Spleen (tissue), 11 donors: ENCODE measurements around the gene BCAR1. TPM values are rescaled to one million over a fixed set of nuclear protein-coding genes. Genes with fewer than 3 reads are reported as not detected.

Experiments used
- DNase-seq: peaks from one replicate; pipeline ENCODE4 v3.0.0-alpha.2; 2020
- H3K27ac ChIP-seq, 8 donors: fragments of 200-600 bp; sonication (generic) in 7 of 8; 1 replicate in 4 of 8; 2 replicates in 4 of 8; pipeline versions ENCODE4 v1.5.0 to v1.8.0; 2016 to 2021; ENCODE audit warnings: inconsistent platforms in 4 of 8, mild to moderate bottlenecking in 4 of 8, moderate library complexity in 1 of 8
- H3K27me3 ChIP-seq, 7 donors: fragments of 200-600 bp; sonication (generic) in 6 of 7; replicated peaks in 1 of 7; 1 replicate in 4 of 7; 2 replicates in 3 of 7; pipeline versions ENCODE4 v1.5.0 to v1.8.0; 2016 to 2021; ENCODE audit warnings: inconsistent platforms in 3 of 7, mild to moderate bottlenecking in 1 of 7
- H3K36me3 ChIP-seq, 6 donors: fragments of 200-600 bp; sonication (generic) in 5 of 6; 1 replicate in 4 of 6; 2 replicates in 2 of 6; pipeline versions ENCODE4 v1.5.0 to v1.8.0; 2016 to 2021; ENCODE audit warnings: inconsistent platforms in 2 of 6
- H3K4me1 ChIP-seq, 6 donors: fragments of 200-600 bp; sonication (generic) in 5 of 6; 1 replicate in 3 of 6; 2 replicates in 3 of 6; pipeline versions ENCODE4 v1.5.0 to v1.8.0; 2016 to 2021; ENCODE audit warnings: inconsistent platforms in 3 of 6
- H3K4me3 ChIP-seq, 8 donors: fragments of 200-600 bp; sonication (generic) in 7 of 8; 1 replicate in 4 of 8; 2 replicates in 4 of 8; pipeline versions ENCODE4 v1.5.0 to v1.8.0; 2016 to 2021; ENCODE audit warnings: inconsistent platforms in 4 of 8, mild to moderate bottlenecking in 4 of 8, moderate library complexity in 2 of 8
- H3K9me3 ChIP-seq, 8 donors: fragments of 200-600 bp; sonication (generic) in 7 of 8; 1 replicate in 4 of 8; 2 replicates in 4 of 8; pipeline versions ENCODE4 v1.5.0 to v1.8.0; 2016 to 2021; ENCODE audit warnings: inconsistent platforms in 4 of 8
- POLR2A ChIP-seq, 3 donors: fragments of 450-650 bp; IDR thresholded peaks; one replicate each; pipeline ENCODE4 v1.5.1; 2017; ENCODE audit warnings: antibody characterized with exemption in 3 of 3, mild to moderate bottlenecking in 1 of 3
- POLR2AphosphoS5 ChIP-seq, 3 donors: sonication (generic); formaldehyde crosslinking; IDR thresholded peaks; one replicate each; pipeline ENCODE4 v1.5.1; 2017; ENCODE audit warnings: antibody characterized with exemption in 3 of 3
- WGBS, 5 donors: extraction: QIAGEN DNeasy Blood & Tissue Kit in 3 of 5; methylation state at CpG; one replicate each; pipeline versions ENCODE4 v1.1.5 to v1.1.7; 2013 to 2018; 5-methylcytosine and 5-hydroxymethylcytosine counted together
- intact Hi-C: fragments of 100-400 bp; cut with DNase I; formaldehyde crosslinking; loops from one replicate; pipeline ENCODE4 v1.15.0; 2023; ENCODE audit warnings: low total_unique reads
- polyA plus RNA-seq, 3 donors: library from polyadenylated mRNA; stranded (reverse); fragments of 200-250 nt; gene quantifications; one replicate each; pipeline ENCODE4 v1.2.1, GENCODE V29; 2013
- total RNA-seq, 7 donors: library from RNA; depleted of rRNA in 3 of 7; stranded (reverse); fragments of >200 nt in 3 of 7; fragmentation: NEBNext Ultra II Directional in 4 of 7; extraction: Animal tissue kit (Norgen Biotek cat#: 25700) in 4 of 7; gene quantifications; one replicate each; pipeline versions ENCODE4 v1.1.0 to v1.2.1, GENCODE V29; 2016 to 2021
- TF ChIP-seq, protein P1 (sequence below), 11 experiments: fragments of 200-600 bp in 7 of 11; fragments of 450-650 bp in 4 of 11; sonication (generic) in 4 of 11; IDR thresholded peaks in 8 of 11; conservative IDR thresholded peaks in 3 of 11; 1 replicate in 7 of 11; 2 replicates in 4 of 11; pipeline versions ENCODE4 v1.4.0 to v1.8.0; 2016 to 2021; ENCODE audit warnings: antibody characterized with exemption in 11 of 11, inconsistent platforms in 4 of 11, mild to moderate bottlenecking in 1 of 11
- donor health status: healthy with polysubstance abuse.
- donor health status: DM: no; HTN: no; CAD: no; lungs with moderate emphysema.
- donor health status: DM: no; HTN: no; CAD: no.
- donor health status: Bipolar disorder and iron deficiency.
- donor health status: healthy.
- donor health status: DM: no; HTN: no; CAD: no.
- donor health status: DM: yes; HTN: yes; CAD: no.

BCAR1 gene
- total and polyA plus RNA-seq, 10 donors = 14.6 to 164 (median 71.9) TPM

- H3K4me1 ChIP-seq = peaks cover 15 to 74% (median 45%) of the 10 kb centered on the region in 6 donors
- TF ChIP-seq POLR2A (IDR thresholded peaks at IDR 0.05) (no peak), POLR2AphosphoS5 (IDR thresholded peaks at IDR 0.05) (no peak)
- TF ChIP-seq, protein P1, sequence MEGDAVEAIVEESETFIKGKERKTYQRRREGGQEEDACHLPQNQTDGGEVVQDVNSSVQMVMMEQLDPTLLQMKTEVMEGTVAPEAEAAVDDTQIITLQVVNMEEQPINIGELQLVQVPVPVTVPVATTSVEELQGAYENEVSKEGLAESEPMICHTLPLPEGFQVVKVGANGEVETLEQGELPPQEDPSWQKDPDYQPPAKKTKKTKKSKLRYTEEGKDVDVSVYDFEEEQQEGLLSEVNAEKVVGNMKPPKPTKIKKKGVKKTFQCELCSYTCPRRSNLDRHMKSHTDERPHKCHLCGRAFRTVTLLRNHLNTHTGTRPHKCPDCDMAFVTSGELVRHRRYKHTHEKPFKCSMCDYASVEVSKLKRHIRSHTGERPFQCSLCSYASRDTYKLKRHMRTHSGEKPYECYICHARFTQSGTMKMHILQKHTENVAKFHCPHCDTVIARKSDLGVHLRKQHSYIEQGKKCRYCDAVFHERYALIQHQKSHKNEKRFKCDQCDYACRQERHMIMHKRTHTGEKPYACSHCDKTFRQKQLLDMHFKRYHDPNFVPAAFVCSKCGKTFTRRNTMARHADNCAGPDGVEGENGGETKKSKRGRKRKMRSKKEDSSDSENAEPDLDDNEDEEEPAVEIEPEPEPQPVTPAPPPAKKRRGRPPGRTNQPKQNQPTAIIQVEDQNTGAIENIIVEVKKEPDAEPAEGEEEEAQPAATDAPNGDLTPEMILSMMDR (IDR thresholded peaks at IDR 0.05 in 8 of 11, conservative IDR thresholded peaks at IDR 0.05 in 3 of 11) = no peak
- H3K27me3 ChIP-seq = peaks cover 0 to 79% (median 5%) of the 10 kb centered on the region in 7 donors
- peak overlapping the region in 1 of 8 donors; percentile 68 for H3K27ac ChIP-seq
- no peak for DNase-seq
- peaks cover 0 to 91% (median 14%) of the 10 kb centered on the region in 6 donors for H3K36me3 ChIP-seq
- no peak overlapping the region for H3K4me3 ChIP-seq
- no peaks in the 10 kb centered on the region for H3K9me3 ChIP-seq
- intact Hi-C loops = no loop called here
- WGBS, 5 donors = 66 to 85% (median 74%) methylated on average over 7 of the region's 7 CpGs
Measured at GRCh38 chr16:75236232-75236631, 15.2 kb downstream of the BCAR1 start.

- TF ChIP-seq, protein P1 (IDR thresholded peaks at IDR 0.05 in 8 of 11, conservative IDR thresholded peaks at IDR 0.05 in 3 of 11) = no peak
- TF ChIP-seq POLR2A (IDR thresholded peaks at IDR 0.05) = no peak
- TF ChIP-seq POLR2AphosphoS5 (IDR thresholded peaks at IDR 0.05) = peak in 1 of 3 donors; percentile 21
- intact Hi-C loops = no loop called here
- H3K36me3 ChIP-seq = peaks cover 0 to 86% (median 14%) of the 10 kb centered on the region in 6 donors
- peaks cover 0 to 82% (median 5%) of the 10 kb centered on the region in 7 donors for H3K27me3 ChIP-seq
- H3K4me3 ChIP-seq = no peak overlapping the region
- peaks cover 15 to 74% (median 45%) of the 10 kb centered on the region in 6 donors for H3K4me1 ChIP-seq
- peak overlapping the region in 2 of 8 donors; percentile 23 to 39 for H3K27ac ChIP-seq
- DNase-seq = peak; percentile 78
- H3K9me3 ChIP-seq = no peaks in the 10 kb centered on the region
- WGBS, 5 donors = 80 to 91% (median 88%) methylated on average over 23 to 34 of the region's 34 CpGs
Measured at GRCh38 chr16:75235721-75236193, 15.7 kb downstream of the BCAR1 start.

DNA sequence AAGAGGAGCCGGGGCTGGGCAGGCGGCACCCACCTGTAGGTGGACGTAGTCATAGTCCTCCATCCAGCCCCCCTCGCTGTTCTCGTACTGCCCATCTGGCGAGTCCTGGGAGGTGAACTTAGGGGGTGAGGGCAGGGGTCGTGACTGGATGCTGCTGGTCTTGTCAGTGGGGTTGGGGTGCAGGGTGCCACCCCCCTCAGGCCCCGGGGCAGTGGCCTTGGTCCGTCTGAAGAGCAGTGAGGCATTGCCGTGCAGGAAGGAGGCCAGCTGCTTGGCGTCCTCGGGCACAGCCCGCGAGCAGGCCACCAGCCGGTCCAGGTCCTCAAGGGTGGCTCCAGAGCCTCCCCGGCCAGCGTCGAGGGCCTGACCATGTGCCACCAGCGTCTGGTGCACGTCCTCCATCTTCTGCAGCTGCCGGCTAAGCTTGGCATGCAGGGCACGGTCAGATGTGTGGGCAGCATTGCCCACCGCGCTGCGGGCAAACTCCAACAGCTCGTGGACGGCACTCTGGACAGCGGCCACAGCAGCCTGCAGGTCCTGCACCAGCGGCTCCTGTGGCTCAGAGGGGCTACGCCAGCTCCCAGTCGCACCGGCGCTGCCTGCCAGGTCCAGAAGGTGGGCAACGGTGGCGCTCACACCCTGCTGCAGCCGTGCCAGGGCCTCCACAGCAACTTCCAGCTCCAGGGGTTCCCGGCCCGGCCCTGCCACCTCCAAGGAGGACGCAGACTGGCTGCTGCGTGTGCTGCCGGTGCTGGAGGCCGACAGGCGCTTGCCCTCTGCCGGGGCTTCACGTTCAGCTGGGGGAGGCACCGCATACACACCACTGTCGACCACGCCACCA is 16.3 kb downstream of the BCAR1 start:
- Histone ChIP-seq H3K9me3 (no peaks in the 10 kb centered on the region), H3K36me3 (peaks cover 0 to 81% (median 14%) of the 10 kb centered on the region in 6 donors), H3K4me3 (no peak overlapping the region), H3K27me3 (peaks cover 0 to 87% (median 5%) of the 10 kb centered on the region in 7 donors), H3K27ac (peak overlapping the region in 6 of 8 donors; percentile 7 to 58 (median 39)), H3K4me1 (peaks cover 15 to 74% (median 44%) of the 10 kb centered on the region in 6 donors)
- DNase-seq = peak; percentile 78
- TF ChIP-seq, protein P1 (IDR thresholded peaks at IDR 0.05 in 8 of 11, conservative IDR thresholded peaks at IDR 0.05 in 3 of 11) = no peak
- peak in 1 of 3 donors; percentile 35 for TF ChIP-seq POLR2AphosphoS5 (IDR thresholded peaks at IDR 0.05)
- intact Hi-C loops = loop anchor here (5.0 kb wide), 1 partner anchor 147 kb away; no protein-coding TSS in a partner anchor
- WGBS, 5 donors = 73 to 84% (median 80%) methylated on average over 1 to 48 of the region's 48 CpGs

DNA sequence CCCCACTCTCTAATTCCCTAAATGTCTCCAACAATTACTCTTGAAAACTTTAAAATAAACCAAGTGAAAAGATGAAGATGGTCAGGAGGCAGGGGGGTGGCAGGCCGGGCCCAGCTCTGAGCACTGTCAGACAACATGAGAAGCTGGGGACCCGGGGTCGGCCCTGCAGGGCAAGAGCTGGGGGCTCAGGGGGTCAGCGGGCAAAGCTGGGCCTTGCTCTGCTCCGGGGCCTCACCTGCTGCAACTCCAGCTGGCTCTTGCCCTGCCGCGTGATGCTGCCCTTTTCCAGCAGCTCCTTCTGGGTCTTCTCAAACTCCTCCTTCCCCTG is 17.8 kb downstream of the BCAR1 start:
- Histone ChIP-seq H3K27me3 (peaks cover 0 to 86% (median 5%) of the 10 kb centered on the region in 7 donors), H3K9me3 (no peaks in the 10 kb centered on the region), H3K4me3 (no peak overlapping the region), H3K36me3 (peaks cover 0 to 85% (median 27%) of the 10 kb centered on the region in 6 donors), H3K4me1 (peaks cover 10 to 66% (median 32%) of the 10 kb centered on the region in 6 donors), H3K27ac (peak overlapping the region in 3 of 8 donors; percentile 39 to 58 (median 41))
- TF ChIP-seq, protein P1 (IDR thresholded peaks at IDR 0.05 in 8 of 11, conservative IDR thresholded peaks at IDR 0.05 in 3 of 11) = no peak
- TF ChIP-seq POLR2A (IDR thresholded peaks at IDR 0.05) = no peak
- TF ChIP-seq POLR2AphosphoS5 (IDR thresholded peaks at IDR 0.05) = no peak
- no peak for DNase-seq
- intact Hi-C loops = loop anchor here (5.0 kb wide), 1 partner anchor 149 kb away; no protein-coding TSS in a partner anchor
- WGBS, 5 donors = 68 to 71% (median 70%) methylated on average over 5 to 7 of the region's 7 CpGs
